Measurements from ENCODE around the gene HEPACAM2.

The HEPACAM2 gene

GRCh38 chr7:93194386-93194785, 31.9 kb downstream of the HEPACAM2 start:
- Mint-ChIP-seq H3K27ac (ENCODE audit: low read depth) (no peak overlapping the region), H3K4me3 (no peak overlapping the region), H3K36me3 (ENCODE audit: insufficient read depth) (no peaks in the 10 kb centered on the region), H3K4me1 (no peaks in the 10 kb centered on the region), H3K27me3 (peaks cover 79% of the 10 kb centered on the region), H3K9me3 (no peaks in the 10 kb centered on the region)
- DNase-seq (ENCODE audit: low spot score in 2 of 2): no peak
- no peak for ATAC-seq (replicated peaks; ENCODE audit: extremely low read depth, poor library complexity, severe bottlenecking)

GRCh38 chr7:93188870-93189634, 37.2 kb downstream of the HEPACAM2 start:
- H3K4me3 Mint-ChIP-seq: no peak overlapping the region
- DNase-seq (ENCODE audit: low spot score in 2 of 2): no peak
- peaks cover 75% of the 10 kb centered on the region for H3K27me3 Mint-ChIP-seq
- no peak for ATAC-seq (replicated peaks; ENCODE audit: extremely low read depth, poor library complexity, severe bottlenecking)
- no peaks in the 10 kb centered on the region for H3K9me3 Mint-ChIP-seq
- no peak overlapping the region for H3K27ac Mint-ChIP-seq (ENCODE audit: low read depth)
- no peaks in the 10 kb centered on the region for H3K36me3 Mint-ChIP-seq (ENCODE audit: insufficient read depth)
- no peaks in the 10 kb centered on the region for H3K4me1 Mint-ChIP-seq

GRCh38 chr7:93185303-93186027, 40.8 kb downstream of the HEPACAM2 start:
- H3K9me3 Mint-ChIP-seq: no peaks in the 10 kb centered on the region
- ATAC-seq (replicated peaks; ENCODE audit: extremely low read depth, poor library complexity, severe bottlenecking) (no peak), DNase-seq (ENCODE audit: low spot score in 2 of 2) (no peak)
- H3K27ac Mint-ChIP-seq (ENCODE audit: low read depth): no peak overlapping the region
- no peaks in the 10 kb centered on the region for H3K36me3 Mint-ChIP-seq (ENCODE audit: insufficient read depth)
- H3K4me3 Mint-ChIP-seq: no peak overlapping the region
- H3K4me1 Mint-ChIP-seq: no peaks in the 10 kb centered on the region
- H3K27me3 Mint-ChIP-seq: peaks cover 61% of the 10 kb centered on the region

GRCh38 chr7:93179173-93179572, 47.1 kb downstream of the HEPACAM2 start:
- no peaks in the 10 kb centered on the region for H3K36me3 Mint-ChIP-seq (ENCODE audit: insufficient read depth)
- ATAC-seq (replicated peaks; ENCODE audit: extremely low read depth, poor library complexity, severe bottlenecking) (no peak), DNase-seq (ENCODE audit: low spot score in 2 of 2) (no peak)
- no peaks in the 10 kb centered on the region for H3K9me3 Mint-ChIP-seq
- no peak overlapping the region for H3K4me3 Mint-ChIP-seq
- H3K4me1 Mint-ChIP-seq: no peaks in the 10 kb centered on the region
- H3K27me3 Mint-ChIP-seq: peaks cover 29% of the 10 kb centered on the region
- no peak overlapping the region for H3K27ac Mint-ChIP-seq (ENCODE audit: low read depth)

GRCh38 chr7:93178213-93178612, 48.1 kb downstream of the HEPACAM2 start:
- H3K4me1 Mint-ChIP-seq: no peaks in the 10 kb centered on the region
- no peaks in the 10 kb centered on the region for H3K36me3 Mint-ChIP-seq (ENCODE audit: insufficient read depth)
- no peak overlapping the region for H3K27ac Mint-ChIP-seq (ENCODE audit: low read depth)
- no peaks in the 10 kb centered on the region for H3K9me3 Mint-ChIP-seq
- H3K27me3 Mint-ChIP-seq: peaks cover 23% of the 10 kb centered on the region
- H3K4me3 Mint-ChIP-seq: no peak overlapping the region
- DNase-seq (ENCODE audit: low spot score in 2 of 2) (no peak), ATAC-seq (replicated peaks; ENCODE audit: extremely low read depth, poor library complexity, severe bottlenecking) (no peak)

GRCh38 chr7:93176992-93177580, 49.2 kb downstream of the HEPACAM2 start:
- Mint-ChIP-seq H3K4me3 (no peak overlapping the region), H3K27ac (ENCODE audit: low read depth) (no peak overlapping the region), H3K27me3 (peaks cover 23% of the 10 kb centered on the region), H3K9me3 (no peaks in the 10 kb centered on the region), H3K36me3 (ENCODE audit: insufficient read depth) (no peaks in the 10 kb centered on the region), H3K4me1 (no peaks in the 10 kb centered on the region)
- DNase-seq (ENCODE audit: low spot score in 2 of 2) (no peak), ATAC-seq (replicated peaks; ENCODE audit: extremely low read depth, poor library complexity, severe bottlenecking) (no peak)

- no peak overlapping the region for H3K4me3 Mint-ChIP-seq
- no peak overlapping the region for H3K27ac Mint-ChIP-seq (ENCODE audit: low read depth)
- no peaks in the 10 kb centered on the region for H3K4me1 Mint-ChIP-seq
- H3K36me3 Mint-ChIP-seq (ENCODE audit: insufficient read depth): no peaks in the 10 kb centered on the region
- peaks cover 7% of the 10 kb centered on the region for H3K9me3 Mint-ChIP-seq
- peaks cover 32% of the 10 kb centered on the region for H3K27me3 Mint-ChIP-seq
- DNase-seq (ENCODE audit: low spot score in 2 of 2): no peak
- no peak for ATAC-seq (replicated peaks; ENCODE audit: extremely low read depth, poor library complexity, severe bottlenecking)
These were observed 51.0 kb downstream of the HEPACAM2 start for GRCh38 chr7:93175219-93175618.

GRCh38 chr7:93172683-93173082, 53.6 kb downstream of the HEPACAM2 start:
- H3K27me3 Mint-ChIP-seq: peaks cover 32% of the 10 kb centered on the region
- H3K36me3 Mint-ChIP-seq (ENCODE audit: insufficient read depth): no peaks in the 10 kb centered on the region
- H3K9me3 Mint-ChIP-seq: peaks cover 15% of the 10 kb centered on the region
- H3K4me1 Mint-ChIP-seq: no peaks in the 10 kb centered on the region
- DNase-seq (ENCODE audit: low spot score in 2 of 2) (no peak), ATAC-seq (replicated peaks; ENCODE audit: extremely low read depth, poor library complexity, severe bottlenecking) (no peak)
- no peak overlapping the region for H3K27ac Mint-ChIP-seq (ENCODE audit: low read depth)
- no peak overlapping the region for H3K4me3 Mint-ChIP-seq

GRCh38 chr7:93171606-93172226, 54.6 kb downstream of the HEPACAM2 start:
- Mint-ChIP-seq H3K4me3 (no peak overlapping the region), H3K27ac (ENCODE audit: low read depth) (no peak overlapping the region), H3K36me3 (ENCODE audit: insufficient read depth) (no peaks in the 10 kb centered on the region), H3K27me3 (peaks cover 32% of the 10 kb centered on the region), H3K9me3 (peaks cover 21% of the 10 kb centered on the region), H3K4me1 (peaks cover 7% of the 10 kb centered on the region)
- no peak for ATAC-seq (replicated peaks; ENCODE audit: extremely low read depth, poor library complexity, severe bottlenecking)
- DNase-seq (ENCODE audit: low spot score in 2 of 2): no peak

- H3K4me3 Mint-ChIP-seq: no peak overlapping the region
- no peak for DNase-seq (ENCODE audit: low spot score in 2 of 2)
- H3K27ac Mint-ChIP-seq (ENCODE audit: low read depth): peak overlapping the region; percentile 26
- no peaks in the 10 kb centered on the region for H3K27me3 Mint-ChIP-seq
- H3K36me3 Mint-ChIP-seq (ENCODE audit: insufficient read depth): no peaks in the 10 kb centered on the region
- H3K4me1 Mint-ChIP-seq: peaks cover 7% of the 10 kb centered on the region
- ATAC-seq (replicated peaks; ENCODE audit: extremely low read depth, poor library complexity, severe bottlenecking): peak; percentile 80
- H3K9me3 Mint-ChIP-seq: peaks cover 20% of the 10 kb centered on the region
These were observed 60.8 kb downstream of the HEPACAM2 start for GRCh38 chr7:93165447-93165846.

GRCh38 chr7:93164766-93165165, 61.5 kb downstream of the HEPACAM2 start:
- H3K36me3 Mint-ChIP-seq (ENCODE audit: insufficient read depth): no peaks in the 10 kb centered on the region
- no peaks in the 10 kb centered on the region for H3K27me3 Mint-ChIP-seq
- DNase-seq (ENCODE audit: low spot score in 2 of 2) (no peak), ATAC-seq (replicated peaks; ENCODE audit: extremely low read depth, poor library complexity, severe bottlenecking) (no peak)
- peaks cover 20% of the 10 kb centered on the region for H3K9me3 Mint-ChIP-seq
- H3K4me1 Mint-ChIP-seq: peaks cover 7% of the 10 kb centered on the region
- H3K4me3 Mint-ChIP-seq: no peak overlapping the region
- H3K27ac Mint-ChIP-seq (ENCODE audit: low read depth): no peak overlapping the region

- Mint-ChIP-seq H3K27me3 (no peaks in the 10 kb centered on the region), H3K27ac (ENCODE audit: low read depth) (no peak overlapping the region), H3K9me3 (peaks cover 6% of the 10 kb centered on the region), H3K4me1 (no peaks in the 10 kb centered on the region), H3K4me3 (no peak overlapping the region), H3K36me3 (ENCODE audit: insufficient read depth) (no peaks in the 10 kb centered on the region)
- ATAC-seq (replicated peaks; ENCODE audit: extremely low read depth, poor library complexity, severe bottlenecking): no peak
- DNase-seq (ENCODE audit: low spot score in 2 of 2): no peak
These were observed 65.0 kb downstream of the HEPACAM2 start for GRCh38 chr7:93161181-93161762.
